NB4 (cell line): ENCODE results near the gene ADK.

Experiments used
- CTCF ChIP-seq: IDR thresholded peaks from one replicate; pipeline ENCODE4 v1.5.1; 2012; ENCODE audit warnings: low read depth, low read length
- MAX ChIP-seq: IDR thresholded peaks from 2 replicates; pipeline ENCODE4 v1.6.1; 2011; ENCODE audit warnings: low read depth, low read length
- POLR2A ChIP-seq: IDR thresholded peaks from 2 replicates; pipeline ENCODE4 v1.6.1; 2011; ENCODE audit warnings: mild to moderate bottlenecking; ENCODE audit not compliant: insufficient read length; ENCODE audit errors: extremely low read depth

GRCh38 chr10:74683067-74683466 is 532.0 kb downstream of the ADK start:
- TF ChIP-seq MAX (no peak), POLR2A (no peak), CTCF (no peak)
